HT1080 (cell line): Measurements from ENCODE around the gene TMEM95. TPM values are rescaled to one million over a fixed set of nuclear protein-coding genes. Genes with fewer than 3 reads are reported as not detected.
"Not testable (repeated sequence)": the region's sequence is repeated elsewhere in the genome, so short reads cannot be mapped to it uniquely, and the experiment has no call there.

Experiments
- DNase-seq: peaks from one replicate; pipeline ENCODE4 v3.0.0-alpha.2; 2015; ENCODE audit warnings: low read depth
- total RNA-seq: library from RNA; depleted of rRNA; stranded (reverse); fragments of >200 nt; shearing (Covaris generic); gene quantifications from 2 replicates; pipeline ENCODE4 v1.2.3, GENCODE V29; 2014

TMEM95 gene
- total RNA-seq, 1 experiment from 2014 or later, result not detected

DNA sequence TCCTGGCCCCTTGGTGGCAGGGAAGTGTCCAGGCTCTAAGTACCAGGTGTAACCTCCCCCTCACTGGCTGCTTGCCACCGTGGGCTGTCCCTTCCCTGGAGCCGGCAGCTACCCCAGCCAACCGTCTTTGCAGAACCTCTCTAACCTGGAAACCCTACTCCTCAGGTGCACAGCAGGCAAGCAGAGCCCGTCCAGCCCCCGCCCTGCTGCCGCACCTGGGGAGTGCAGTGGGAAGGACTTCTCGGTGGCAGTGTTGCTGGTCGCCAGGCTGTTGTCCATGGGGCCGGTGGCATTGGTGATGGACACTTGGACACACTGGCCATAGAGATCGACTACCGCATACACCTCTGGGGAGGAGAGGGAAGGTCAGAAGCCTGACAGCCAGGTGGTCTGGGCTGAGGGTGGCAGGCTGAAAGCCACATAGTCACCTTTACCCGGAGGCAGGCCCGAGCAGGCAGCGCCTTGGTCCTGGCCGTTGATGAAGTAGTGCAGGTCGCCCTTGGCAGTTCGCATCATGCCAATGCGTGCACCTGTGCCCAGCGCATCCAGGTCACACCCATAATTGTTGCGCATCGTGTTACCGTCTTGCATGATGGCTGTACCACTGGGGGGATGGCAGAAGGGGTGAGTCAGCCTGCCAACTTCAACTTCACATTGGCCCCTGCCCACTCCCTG is 32.3 kb upstream of the TMEM95 start:
- no peak for DNase-seq

DNA sequence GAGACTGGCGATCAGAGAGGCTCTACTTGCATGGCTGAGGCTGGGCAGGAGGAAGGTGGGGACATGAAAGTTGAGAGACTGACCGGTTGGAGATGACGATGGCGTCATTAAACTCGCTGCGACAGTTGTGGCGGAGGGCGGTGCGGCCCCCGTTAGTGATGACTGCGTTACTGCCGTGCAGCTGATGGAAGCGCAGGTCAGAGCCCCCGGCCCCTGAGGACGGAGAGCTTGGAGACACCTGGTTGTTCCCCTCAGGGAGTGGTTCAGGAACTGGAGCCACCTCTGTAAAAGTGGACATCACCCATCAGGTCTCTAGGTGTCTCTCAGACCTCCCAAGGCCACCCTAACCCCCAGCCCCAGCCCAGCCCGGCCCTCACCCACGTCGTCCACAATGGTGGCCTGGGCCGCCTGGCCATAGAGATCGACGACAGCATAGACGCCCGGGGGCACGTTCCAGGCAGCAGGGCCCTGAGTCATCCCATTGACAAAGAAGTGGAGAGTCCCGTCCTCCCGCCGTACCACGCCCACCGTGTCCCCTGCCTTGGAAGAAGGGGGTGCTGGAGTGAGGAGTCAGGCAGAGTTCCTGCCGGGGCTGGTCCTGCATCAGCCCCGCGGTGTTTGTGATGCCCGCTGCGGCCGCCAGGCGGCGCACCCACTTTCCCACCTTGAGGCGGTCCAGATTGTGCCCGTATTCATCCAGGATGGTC is 31.1 kb upstream of the TMEM95 start:
- DNase-seq, result peak; percentile 30

DNA sequence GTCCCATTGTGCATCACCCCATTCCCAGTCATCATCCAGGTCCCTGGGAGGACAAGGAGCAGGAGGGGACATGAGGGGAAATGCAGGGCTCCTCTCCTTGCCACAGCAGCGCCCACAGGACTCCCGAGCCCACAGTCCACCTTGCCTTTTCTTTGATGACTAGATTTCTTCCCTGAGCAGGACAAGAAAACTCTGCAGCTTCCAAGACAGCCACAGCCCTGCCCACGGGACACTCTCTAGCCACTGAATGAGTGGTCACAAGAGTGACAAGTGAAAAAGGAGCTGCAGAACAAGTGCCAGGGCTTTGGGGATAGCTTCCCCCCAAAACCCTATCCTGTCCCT is 30.5 kb upstream of the TMEM95 start:
- DNase-seq, result no peak

DNA sequence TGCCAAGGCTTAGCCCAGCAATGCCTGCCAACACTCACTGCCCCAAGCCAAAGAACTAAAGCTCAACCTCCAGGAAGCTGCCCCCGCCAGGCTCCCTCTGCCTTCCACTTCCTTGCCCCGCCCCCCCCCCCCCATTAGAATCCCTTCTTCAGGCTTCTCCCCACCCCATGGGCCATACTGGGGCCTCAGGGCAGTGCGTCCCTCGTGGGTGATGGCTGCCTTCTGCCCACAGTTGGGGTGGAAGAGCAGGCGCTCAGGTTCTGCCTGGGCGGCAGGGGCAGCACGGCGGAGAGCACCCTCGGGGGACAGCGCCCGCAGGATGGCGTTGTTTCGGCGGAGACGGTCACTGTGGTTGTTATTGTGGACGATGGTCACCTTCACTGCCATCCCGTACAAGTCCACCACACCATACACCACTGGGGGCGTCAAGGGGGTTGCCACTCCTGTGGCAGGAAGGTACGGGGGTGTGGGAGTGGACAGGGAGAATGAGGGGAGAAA is 29.9 kb upstream of the TMEM95 start:
- DNase-seq, result no peak

DNA sequence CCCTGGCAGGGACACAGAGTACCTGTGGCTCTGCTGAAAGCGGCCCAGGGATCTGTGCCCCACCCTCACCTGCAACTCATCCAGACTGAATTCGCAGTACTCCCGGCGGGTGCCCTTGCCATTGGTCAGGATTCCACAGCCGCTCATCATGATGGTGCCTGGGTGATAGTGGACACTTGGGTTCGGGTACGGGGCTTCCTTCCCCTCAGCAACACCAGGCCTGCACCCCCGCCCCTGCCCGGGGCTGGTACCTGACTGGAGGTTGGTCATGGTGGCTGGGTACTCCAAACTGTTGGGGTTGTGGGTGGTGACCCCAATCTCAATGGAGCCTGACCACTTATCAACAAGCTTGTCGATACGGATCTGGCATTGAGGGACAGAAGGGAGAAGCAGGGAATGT is 28.8 kb upstream of the TMEM95 start:
- no peak for DNase-seq

DNA sequence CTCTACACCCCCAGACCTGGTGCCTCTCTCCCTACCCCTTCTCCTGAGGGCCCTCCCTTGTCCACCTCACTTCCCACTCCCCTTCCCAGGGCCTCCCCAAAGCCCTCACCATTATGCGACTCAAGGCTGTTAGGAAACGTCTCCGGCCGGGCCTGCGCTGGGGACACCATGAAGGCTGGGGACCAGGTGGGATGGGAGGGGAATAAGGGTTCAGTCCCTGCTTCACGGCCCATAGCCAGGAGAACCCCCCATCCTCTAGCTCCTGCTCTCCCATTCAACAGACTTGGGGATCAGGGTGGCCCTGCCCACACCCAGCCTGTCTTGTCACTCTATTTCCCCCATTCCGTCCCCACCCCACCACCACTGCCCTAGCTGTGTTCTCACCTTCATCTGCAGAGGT is 27.9 kb upstream of the TMEM95 start:
- no peak for DNase-seq

DNA sequence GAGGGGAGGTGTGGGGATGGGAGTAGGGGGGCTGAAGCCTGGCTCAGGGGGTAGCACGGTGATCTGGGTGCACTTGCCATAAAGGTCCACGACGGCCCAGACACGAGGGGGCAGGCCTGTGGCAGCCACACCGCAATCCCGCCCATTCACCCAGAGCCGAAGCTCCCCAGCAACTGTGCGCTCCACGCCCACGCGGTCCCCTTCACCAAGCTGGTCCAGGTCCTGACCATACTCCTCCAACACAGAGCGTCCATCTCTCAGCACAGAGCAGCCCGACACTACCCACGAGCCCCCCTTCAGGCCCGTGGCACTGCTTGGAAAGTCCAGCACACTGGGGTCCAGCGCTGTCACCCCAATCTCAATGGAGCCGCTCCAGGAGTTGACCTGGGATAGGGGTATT is 27.5 kb upstream of the TMEM95 start:
- no peak for DNase-seq

DNA sequence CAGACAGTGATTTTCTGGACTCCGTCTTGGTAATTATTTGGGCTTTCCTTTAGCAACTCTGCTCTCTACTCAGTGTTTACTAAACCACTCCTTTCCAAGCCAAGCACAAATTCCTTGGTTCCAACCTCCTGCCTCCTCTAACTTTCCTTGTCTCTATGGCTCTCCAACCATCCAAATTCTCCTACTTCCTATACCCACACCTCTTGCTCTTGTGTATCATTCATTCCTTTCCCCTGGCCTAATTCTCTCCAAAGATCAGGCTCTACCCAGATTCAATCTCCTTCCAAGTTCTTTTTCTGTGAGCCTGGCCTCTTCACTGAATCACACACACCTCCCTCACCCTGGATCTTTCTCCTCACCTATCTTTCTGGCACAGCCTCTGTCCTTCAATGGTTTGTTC is 26.9 kb upstream of the TMEM95 start:
- DNase-seq, result no peak

DNA sequence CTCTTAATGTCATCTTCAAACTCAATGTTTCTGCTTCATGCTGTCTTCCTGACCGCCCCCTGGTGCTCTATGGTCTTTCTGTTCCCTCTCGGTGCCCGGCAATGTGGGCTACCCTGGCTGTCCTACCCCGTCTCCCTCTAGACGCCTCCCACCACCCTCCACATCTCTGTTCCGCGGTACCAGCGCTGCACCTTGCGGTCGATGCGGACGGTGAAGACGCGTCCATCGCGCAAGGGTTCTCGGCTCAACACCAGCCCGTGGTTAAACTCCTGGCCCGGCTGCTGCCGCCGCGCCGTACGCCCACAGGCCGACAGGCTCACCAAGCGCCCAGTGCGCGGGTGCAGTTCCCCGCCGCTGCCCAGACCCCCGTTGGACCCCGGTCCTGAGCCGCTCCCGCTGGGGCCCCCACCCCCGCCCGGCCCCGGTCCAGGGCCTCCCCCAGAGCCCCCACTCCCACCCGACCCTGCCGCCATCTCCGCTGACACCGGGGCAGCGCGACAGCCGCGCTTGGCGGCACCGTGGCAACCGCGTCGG is 26.0 kb upstream of the TMEM95 start, which contains the start of gene NEURL4:
NEURL4 (minus strand) TSS at position 496 of the 534 bp plus-strand sequence; CDS start at position 473, 23 bp downstream.
- DNase-seq, result no peak

DNA sequence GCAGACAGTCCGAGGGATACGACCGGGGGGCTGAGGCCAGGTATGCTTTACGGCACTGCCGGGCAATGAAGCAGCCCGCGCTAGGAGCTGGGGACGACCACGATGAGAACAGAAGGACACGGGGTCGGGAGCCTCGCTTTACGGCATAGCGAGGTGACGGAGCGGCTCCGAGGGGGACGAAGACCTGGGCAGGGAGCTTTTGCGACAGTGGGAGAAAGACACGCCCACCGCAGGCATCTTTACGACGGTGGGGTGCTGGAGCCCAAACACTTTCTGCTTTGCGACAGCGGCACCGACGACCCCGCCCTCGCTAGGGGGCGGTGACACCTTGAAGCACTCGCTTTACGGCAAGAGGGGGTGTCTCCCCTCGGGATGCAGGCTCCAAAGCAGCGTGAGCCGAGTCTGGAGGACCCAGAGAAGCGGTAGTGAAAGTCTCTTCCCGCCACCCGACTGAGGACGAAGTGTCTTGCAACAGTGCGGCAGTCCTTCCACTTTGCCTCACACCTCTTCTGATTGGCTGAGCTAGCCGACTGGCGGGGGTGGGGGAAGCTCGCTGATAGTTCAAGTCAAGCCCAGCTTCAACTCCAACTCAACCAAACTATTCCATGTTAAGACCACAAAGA is 25.5 kb upstream of the TMEM95 start:
- DNase-seq, result peak; percentile 100

DNA sequence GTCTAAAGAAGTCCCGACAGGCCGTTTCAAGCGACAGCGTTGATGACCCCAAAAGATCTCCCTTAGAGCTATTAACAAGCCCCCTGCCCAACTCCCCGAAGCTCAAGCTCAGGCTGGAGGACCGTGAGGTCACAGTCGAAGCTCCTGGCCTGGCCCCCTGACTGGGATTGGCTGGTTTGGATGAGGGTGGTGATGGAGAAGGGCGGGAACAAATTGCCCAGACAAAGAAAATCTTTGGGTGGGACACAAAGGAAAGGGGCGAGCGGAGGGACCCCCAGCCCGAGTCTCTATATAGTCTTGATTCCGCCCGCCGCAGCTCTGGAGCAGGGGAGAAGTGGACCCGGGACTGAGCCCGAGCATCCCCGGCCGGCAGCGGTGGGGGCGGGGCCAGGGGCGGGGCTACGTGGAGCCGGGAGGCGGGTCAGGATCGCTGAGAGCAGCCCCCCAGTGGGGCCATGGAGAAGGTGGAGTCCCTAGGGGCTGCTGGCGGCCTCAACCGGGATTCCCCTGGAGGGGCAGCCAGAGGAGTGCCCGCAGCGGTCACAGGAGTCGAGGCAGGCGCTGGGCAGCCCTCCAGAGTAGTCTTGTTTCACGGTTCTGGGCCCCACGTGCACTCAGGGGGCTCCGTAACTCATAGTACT is 24.8 kb upstream of the TMEM95 start:
- peak; percentile 78 for DNase-seq

DNA sequence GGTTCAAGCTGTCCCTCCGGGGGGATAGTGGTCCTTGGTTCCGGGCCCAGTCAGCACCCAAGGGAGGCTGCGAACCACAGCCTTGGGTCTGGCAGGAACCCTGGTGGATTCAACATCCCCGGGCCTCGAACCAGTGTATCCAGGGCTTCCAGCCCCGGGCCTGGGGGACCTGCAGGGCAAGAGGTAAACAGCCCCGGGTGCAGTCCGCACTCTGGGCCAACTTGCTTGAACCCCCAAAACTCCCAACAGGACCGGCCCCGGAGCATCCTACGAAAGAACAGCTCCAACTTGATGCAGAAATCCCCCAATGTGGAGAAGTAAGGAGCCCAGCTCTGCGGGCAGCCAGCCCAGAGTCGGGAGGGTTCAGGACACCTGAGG is 24.3 kb upstream of the TMEM95 start:
- DNase-seq, result no peak

DNA sequence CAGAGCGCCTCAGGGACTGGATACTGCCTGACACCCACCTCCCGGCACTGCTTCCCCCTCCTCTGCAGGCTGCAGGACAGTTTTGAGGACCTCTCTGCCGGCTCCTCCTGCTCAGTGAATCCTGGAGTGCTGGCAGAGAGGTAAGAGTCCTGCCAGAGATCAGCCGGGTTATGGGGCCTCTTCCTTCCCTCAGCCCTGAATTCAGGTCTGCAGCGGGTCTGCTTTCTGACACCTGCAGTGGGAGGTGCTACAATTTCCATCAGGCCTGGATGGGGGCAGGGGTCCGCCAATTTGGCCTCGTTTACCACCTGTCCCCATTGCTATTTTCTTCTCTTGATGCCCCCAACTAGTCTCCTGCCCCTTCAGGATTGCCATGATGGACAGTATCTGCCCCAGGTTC is 22.8 kb upstream of the TMEM95 start:
- no peak for DNase-seq

DNA sequence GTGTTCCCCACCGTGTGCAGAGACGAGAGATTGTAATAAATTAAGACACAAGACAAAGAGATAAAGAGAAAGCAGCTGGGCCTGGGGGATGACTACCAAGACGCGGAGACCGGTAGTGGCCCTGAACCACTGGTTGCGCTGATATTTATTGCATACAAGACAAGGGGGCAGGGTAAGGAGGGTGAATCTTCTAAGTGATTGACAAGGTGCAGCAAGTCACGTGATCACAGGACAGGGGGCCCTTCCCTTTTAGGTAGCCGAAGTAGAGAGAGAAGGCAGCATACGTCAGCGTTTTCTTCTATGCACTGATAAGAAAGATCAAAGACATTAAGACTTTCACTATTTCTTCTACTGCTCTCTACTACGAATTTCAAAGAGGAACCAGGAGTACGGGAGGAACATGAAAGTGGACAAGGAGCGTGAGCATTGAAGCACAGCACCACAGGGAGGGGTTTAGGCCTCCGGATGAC is 22.3 kb upstream of the TMEM95 start:
- not testable (repeated sequence) for DNase-seq

DNA sequence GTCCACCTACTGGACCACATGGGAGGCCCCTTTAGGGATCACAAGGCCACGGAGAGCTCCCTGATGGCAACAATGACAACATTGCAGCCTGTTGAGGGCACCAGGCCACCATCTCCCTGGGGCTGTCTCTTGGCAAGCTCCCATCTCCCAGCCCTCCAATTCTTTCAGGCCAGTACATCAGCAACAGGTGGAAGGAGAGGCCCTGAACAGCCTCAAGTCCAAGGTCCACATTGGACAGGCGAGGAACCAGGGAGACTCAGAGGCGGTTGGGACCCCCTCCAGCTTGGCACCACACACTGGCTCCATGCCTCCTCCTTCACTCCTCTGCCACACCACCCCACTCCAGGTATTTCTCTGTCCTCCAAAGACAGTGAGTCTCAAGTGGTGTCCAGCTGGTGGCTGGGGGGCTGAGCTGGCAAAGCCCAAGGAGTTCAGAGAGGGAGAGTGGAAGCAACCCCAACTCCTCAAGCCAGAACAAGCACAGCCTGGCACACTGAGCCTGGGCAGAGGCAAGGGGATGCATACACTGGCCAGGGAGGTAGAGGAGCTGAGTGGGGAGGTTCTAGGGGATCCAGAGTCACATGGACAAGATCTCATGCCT is 19.9 kb upstream of the TMEM95 start:
- no peak for DNase-seq

DNA sequence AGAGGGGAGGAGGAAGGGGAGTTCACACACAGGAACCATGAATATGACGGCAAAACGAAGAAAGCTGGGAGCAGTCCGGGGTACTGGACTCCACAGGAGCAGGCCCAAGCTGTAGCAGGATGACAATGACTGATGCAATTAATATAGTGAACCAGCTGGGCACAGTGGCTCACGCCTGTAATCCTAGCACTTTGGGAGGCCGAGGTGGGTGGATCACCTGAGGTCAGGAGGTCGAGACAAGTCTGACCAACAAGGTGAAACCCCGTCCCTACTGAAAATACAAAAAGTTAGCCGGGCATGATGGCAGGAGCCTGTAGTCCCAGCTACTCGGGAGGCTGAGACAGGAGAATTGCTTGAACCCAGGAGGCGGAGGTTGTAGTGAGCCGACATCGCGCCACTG is 19.2 kb upstream of the TMEM95 start:
- not testable (repeated sequence) for DNase-seq

DNA sequence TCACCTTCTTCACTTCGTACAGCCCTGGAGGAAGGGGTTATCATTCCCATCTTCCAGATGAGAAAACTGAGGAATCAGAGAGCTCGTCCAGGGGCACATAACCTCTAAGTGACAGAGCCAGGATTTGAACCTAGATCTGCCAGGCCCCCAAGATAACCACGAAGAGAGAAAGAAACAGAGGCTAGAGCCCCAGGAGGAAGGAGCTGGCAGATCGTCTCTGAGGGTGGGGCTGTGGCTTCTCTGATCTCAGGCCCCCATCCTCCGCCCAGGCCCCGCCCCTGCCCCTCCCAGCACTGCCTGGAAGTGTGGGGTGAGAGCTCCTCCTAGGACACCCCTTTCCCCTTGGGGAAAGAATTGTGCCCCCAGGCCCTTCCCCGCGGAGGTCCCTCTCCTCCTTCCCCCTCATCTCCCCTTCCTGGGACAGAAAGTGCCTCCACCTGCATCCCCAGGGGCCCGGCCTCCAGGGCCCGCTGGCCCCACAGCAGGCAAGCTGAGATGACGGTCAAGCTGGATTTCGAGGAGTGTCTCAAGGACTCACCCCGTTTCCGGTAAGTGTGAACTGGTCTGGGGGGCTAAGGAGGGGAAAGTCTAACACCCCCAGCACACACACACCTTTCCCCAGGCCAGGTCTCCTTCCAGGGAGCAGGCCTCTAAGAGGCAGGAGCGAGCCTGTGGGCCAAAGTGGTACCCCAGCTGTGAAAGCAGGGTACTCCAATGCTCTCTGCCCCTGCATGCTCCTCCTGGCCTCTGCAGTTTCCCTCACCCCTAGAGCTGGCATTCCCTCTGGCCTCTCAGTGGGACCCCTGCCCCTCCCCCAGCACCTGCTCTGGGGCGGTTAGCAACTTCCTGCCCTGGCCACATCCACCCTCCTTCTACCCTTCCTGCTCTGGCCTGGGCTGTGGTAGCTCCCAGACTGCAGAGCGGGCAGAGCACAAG is 18.4 kb upstream of the TMEM95 start, which contains the start of gene ACAP1:
ACAP1 (plus strand) TSS at position 290 of the 936 bp plus-strand sequence; CDS start at position 496, 206 bp downstream.
- DNase-seq, result no peak

DNA sequence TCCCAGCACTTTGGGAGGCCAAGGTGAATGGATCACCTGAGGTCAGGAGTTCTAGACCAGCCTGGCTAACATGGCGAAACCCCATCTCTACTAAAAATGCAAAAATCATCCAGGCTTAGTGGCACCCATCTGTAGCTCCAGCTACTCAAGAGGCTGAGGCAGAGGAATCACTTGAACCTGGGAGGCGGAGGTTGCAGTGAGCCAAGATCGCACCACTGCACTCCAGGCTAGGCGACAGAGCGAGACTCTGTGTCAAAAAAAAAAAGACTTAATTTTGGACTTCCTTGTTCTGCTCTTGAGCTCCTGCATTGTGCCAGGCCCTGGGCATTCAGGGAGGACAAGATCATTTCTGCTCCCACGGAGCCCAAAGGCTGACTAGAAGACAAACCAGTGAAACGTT is 17.4 kb upstream of the TMEM95 start:
- not testable (repeated sequence) for DNase-seq

DNA sequence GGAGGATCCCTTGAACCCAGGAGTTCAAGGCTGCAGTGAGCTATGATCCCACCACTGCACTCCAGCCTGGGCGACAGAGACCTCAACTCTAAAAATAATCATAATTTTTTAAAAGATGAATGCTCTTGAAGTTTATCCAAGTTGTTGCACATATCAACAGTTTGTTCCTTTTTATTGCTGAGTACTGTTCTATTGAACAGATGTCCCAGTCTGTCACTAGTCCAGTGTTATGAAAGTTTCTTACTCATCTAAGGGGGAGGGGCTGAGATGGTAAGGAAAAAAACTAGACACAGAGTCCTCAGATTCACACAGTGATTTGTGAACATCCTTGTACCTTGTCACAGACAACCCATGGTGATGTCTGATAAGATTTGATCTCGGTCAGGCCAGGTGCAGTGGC is 14.8 kb upstream of the TMEM95 start:
- no peak for DNase-seq

DNA sequence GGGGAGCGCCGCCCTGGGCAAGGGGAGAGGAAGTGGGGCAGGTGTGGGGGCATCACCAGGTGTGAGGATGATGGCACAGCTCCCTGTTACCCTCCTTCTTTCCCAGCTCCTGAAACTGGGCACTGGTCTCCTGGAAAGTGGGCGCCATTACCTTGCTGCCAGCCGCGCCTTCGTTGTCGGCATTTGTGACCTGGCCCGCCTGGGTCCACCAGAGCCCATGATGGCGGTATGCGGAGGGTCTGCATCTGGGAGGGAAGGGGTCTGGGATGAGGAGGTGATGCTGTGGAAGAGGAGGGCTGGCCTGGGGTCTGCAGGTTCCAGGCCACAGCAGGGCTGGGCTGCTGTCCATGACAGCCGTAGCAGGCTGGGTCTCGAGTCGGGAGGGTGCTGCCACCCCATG is 13.1 kb upstream of the TMEM95 start:
- DNase-seq, result no peak
